ENCODE data around the gene NLRP3.
"Not testable (repeated sequence)": the region's sequence is repeated elsewhere in the genome, so short reads cannot be mapped to it uniquely, and the experiment has no call there.

NLRP3 gene

GRCh38 chr1:247441606-247442005, 25.6 kb downstream of the NLRP3 start:
- DNase-seq: no peak

GRCh38 chr1:247442164-247442563, 26.2 kb downstream of the NLRP3 start:
- DNase-seq: no peak

- DNase-seq: no peak
Measured at GRCh38 chr1:247443641-247444040, 27.7 kb downstream of the NLRP3 start.

- DNase-seq: no peak
Measured at GRCh38 chr1:247444571-247444970, 28.6 kb downstream of the NLRP3 start.

GRCh38 chr1:247445526-247446356, 29.8 kb downstream of the NLRP3 start:
- DNase-seq: no peak

- DNase-seq: no peak
Measured at GRCh38 chr1:247447162-247447909, 31.4 kb downstream of the NLRP3 start.

- no peak for DNase-seq
Measured at GRCh38 chr1:247448107-247448791, 32.3 kb downstream of the NLRP3 start.

GRCh38 chr1:247451388-247452010, 35.5 kb downstream of the NLRP3 start:
- no peak for DNase-seq

GRCh38 chr1:247452447-247453039, 36.6 kb downstream of the NLRP3 start:
- no peak for DNase-seq

GRCh38 chr1:247453245-247453644, 37.3 kb downstream of the NLRP3 start:
- no peak for DNase-seq

- no peak for DNase-seq
Measured at GRCh38 chr1:247453997-247454396, 38.0 kb downstream of the NLRP3 start.

- no peak for DNase-seq
Measured at GRCh38 chr1:247456021-247456420, 40.0 kb downstream of the NLRP3 start.

- no peak for DNase-seq
Measured at GRCh38 chr1:247456914-247457639, 41.1 kb downstream of the NLRP3 start.

GRCh38 chr1:247459507-247459906, 43.5 kb downstream of the NLRP3 start:
- DNase-seq: no peak

GRCh38 chr1:247465796-247466195, 49.8 kb downstream of the NLRP3 start:
- no peak for DNase-seq

- no peak for DNase-seq
Measured at GRCh38 chr1:247467129-247467528, 51.2 kb downstream of the NLRP3 start.

GRCh38 chr1:247468481-247469140, 52.6 kb downstream of the NLRP3 start:
- no peak for DNase-seq

GRCh38 chr1:247469141-247469535, 53.2 kb downstream of the NLRP3 start:
- DNase-seq: no peak

- not testable (repeated sequence) for DNase-seq
Measured at GRCh38 chr1:247470942-247471429, 55.0 kb downstream of the NLRP3 start.

- DNase-seq: no peak
Measured at GRCh38 chr1:247471445-247472016, 55.6 kb downstream of the NLRP3 start.

GRCh38 chr1:247472035-247472434, 56.1 kb downstream of the NLRP3 start:
- DNase-seq: no peak

All from stimulated activated naive CD4-positive, alpha-beta T cell treated with Interleukin-2 at 50 U/mL for 16 hours (primary cell).